HL-60 (cell line): Measurements from ENCODE around the gene PLSCR3.

Experiments used
- DNase-seq, 2 experiments: peaks; one replicate each; pipeline ENCODE4 v3.0.0-alpha.2; 2010 to 2020; ENCODE audit warnings: low read depth in 1 of 2, low spot score in 1 of 2
- H3K27ac ChIP-seq: fragments of 250-450 bp; sonication (Bioruptor Pico); replicated peaks from 2 replicates; pipeline ENCODE4 v1.5.1; 2020; ENCODE audit warnings: mild to moderate bottlenecking, moderate library complexity
- H3K27me3 ChIP-seq: fragments of 250-450 bp; sonication (Bioruptor Pico); 2 replicates; pipeline ENCODE4 v1.5.1; 2021; ENCODE audit warnings: mild to moderate bottlenecking, moderate library complexity; ENCODE audit not compliant: insufficient read depth, poor library complexity, severe bottlenecking
- H3K4me3 ChIP-seq: replicated peaks from 2 replicates; pipeline ENCODE4 v1.5.1; 2011; ENCODE audit warnings: mild to moderate bottlenecking, control low read depth, low read length; ENCODE audit not compliant: insufficient read depth
- GABPA ChIP-seq: IDR thresholded peaks from 2 replicates; pipeline ENCODE4 v1.6.1; 2012; ENCODE audit warnings: low read depth
- POLR2AphosphoS5 ChIP-seq: IDR thresholded peaks from 2 replicates; pipeline ENCODE4 v1.6.1; 2012; ENCODE audit warnings: low read depth
- REST ChIP-seq: IDR thresholded peaks from 2 replicates; pipeline ENCODE4 v1.6.1; 2012; ENCODE audit warnings: low read depth; ENCODE audit not compliant: insufficient replicate concordance
- SPI1 ChIP-seq: IDR thresholded peaks from 2 replicates; pipeline ENCODE4 v1.6.1; 2012; ENCODE audit warnings: low read depth, mild to moderate bottlenecking, borderline replicate concordance
- TF ChIP-seq, protein P1 (sequence below): IDR thresholded peaks from one replicate; pipeline ENCODE4 v1.5.1; 2011; ENCODE audit warnings: low read length, control low read depth, inconsistent platforms; ENCODE audit not compliant: insufficient read depth

The PLSCR3 gene

DNA sequence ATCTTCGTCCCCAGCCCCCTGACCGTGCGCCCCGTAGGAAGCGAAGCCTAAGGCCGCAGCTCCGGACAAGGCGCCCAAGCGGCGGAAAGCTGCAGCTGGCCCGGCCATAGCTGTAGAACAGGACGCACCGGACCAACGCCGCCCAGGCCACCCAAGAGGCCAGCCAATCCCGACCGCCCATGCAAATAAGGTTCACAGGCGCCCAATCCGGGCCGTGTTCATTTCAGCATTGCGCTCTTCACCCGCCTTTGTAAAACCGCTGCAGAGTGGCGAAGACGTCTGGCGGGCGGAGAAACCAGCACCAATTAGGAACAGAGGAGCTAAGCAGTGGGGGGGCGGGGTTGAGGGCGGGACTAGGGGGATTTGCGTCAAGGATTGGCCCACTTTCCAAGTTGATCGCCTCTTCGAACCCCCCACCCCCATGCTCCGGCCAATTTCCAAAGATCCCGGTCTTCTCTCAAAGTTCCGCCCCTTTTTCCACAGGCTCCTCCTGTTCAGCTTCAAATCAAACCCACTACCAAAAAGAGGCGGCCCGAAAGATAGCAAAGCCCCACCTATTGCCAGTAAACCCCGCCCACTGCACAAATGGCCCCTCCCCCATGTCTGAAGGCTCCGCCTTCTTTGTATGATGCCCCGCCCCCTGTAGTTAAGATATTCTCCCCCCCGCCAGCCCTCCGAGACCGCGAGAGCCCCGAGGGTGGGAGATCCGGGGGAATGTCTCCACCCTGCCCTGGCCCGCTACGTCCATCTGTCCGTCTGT lies 9.8 kb upstream of the PLSCR3 start, which contains the start of gene TMEM256:
Gene TMEM256, minus strand, starts transcription at position 121 of the 760 bp plus-strand sequence. Its CDS starts 13 bp downstream, at position 108.
- Histone ChIP-seq H3K27me3 (peaks cover 2% of the 10 kb centered on the region), H3K27ac (peak within 1 kb of the TSS; percentile 64), H3K4me3 (peak within 1 kb of the TSS; percentile 62)
- peak; percentile 77 to 93 for DNase-seq
- TF ChIP-seq GABPA (no peak), SPI1 (no peak), POLR2AphosphoS5 (0 out of 2 replicates have a peak, but pooled peaks have one; percentile 15), REST (no peak)
- TF ChIP-seq, protein P1, sequence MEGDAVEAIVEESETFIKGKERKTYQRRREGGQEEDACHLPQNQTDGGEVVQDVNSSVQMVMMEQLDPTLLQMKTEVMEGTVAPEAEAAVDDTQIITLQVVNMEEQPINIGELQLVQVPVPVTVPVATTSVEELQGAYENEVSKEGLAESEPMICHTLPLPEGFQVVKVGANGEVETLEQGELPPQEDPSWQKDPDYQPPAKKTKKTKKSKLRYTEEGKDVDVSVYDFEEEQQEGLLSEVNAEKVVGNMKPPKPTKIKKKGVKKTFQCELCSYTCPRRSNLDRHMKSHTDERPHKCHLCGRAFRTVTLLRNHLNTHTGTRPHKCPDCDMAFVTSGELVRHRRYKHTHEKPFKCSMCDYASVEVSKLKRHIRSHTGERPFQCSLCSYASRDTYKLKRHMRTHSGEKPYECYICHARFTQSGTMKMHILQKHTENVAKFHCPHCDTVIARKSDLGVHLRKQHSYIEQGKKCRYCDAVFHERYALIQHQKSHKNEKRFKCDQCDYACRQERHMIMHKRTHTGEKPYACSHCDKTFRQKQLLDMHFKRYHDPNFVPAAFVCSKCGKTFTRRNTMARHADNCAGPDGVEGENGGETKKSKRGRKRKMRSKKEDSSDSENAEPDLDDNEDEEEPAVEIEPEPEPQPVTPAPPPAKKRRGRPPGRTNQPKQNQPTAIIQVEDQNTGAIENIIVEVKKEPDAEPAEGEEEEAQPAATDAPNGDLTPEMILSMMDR, result no peak

- TF ChIP-seq SPI1, result no peak
- TF ChIP-seq, protein P1, result no peak
- no peak for TF ChIP-seq REST
- TF ChIP-seq POLR2AphosphoS5, result no peak
- TF ChIP-seq GABPA, result no peak
- Histone ChIP-seq H3K27ac (peak overlapping the region; percentile 64), H3K4me3 (peak overlapping the region; percentile 62), H3K27me3 (peaks cover under 1% of the 10 kb centered on the region)
- no peak for DNase-seq
These were observed 9.3 kb upstream of the PLSCR3 start for GRCh38 chr17:7403727-7403976.

- H3K27ac ChIP-seq, result peak overlapping the region; percentile 64; the same call in 1 of the 2 replicates
- no peaks in the 10 kb centered on the region for H3K27me3 ChIP-seq
- no peak for DNase-seq
- TF ChIP-seq SPI1, result no peak
- no peak for TF ChIP-seq GABPA
- no peak for TF ChIP-seq POLR2AphosphoS5
- TF ChIP-seq, protein P1, result no peak
- TF ChIP-seq REST, result no peak
- H3K4me3 ChIP-seq, result peak overlapping the region; percentile 62
These were observed 8.9 kb upstream of the PLSCR3 start for GRCh38 chr17:7403043-7403726.
